ENCODE data around the gene USP40.

Gene USP40

DNA sequence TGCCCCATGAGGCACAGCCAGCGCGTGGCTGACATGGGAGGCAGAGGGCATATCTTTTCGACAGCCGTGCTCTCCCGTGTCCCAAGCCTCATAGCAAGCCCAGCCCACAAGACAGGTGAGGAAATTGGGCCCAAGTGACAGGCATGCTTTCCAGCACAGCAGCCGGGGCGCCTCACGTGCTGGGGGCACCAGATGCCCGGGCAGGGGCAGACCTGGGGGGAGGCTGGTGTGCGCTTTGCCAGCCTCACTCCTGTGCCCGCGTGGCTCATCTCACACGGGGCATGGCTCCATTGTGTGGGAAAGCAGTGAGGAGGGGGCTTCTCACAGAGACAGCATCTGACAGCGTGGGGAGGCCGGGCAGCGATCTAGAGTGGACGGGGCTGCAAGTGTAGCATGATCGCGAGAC lies 93.2 kb downstream of the USP40 start:
- no peak for FAIRE-seq

DNA sequence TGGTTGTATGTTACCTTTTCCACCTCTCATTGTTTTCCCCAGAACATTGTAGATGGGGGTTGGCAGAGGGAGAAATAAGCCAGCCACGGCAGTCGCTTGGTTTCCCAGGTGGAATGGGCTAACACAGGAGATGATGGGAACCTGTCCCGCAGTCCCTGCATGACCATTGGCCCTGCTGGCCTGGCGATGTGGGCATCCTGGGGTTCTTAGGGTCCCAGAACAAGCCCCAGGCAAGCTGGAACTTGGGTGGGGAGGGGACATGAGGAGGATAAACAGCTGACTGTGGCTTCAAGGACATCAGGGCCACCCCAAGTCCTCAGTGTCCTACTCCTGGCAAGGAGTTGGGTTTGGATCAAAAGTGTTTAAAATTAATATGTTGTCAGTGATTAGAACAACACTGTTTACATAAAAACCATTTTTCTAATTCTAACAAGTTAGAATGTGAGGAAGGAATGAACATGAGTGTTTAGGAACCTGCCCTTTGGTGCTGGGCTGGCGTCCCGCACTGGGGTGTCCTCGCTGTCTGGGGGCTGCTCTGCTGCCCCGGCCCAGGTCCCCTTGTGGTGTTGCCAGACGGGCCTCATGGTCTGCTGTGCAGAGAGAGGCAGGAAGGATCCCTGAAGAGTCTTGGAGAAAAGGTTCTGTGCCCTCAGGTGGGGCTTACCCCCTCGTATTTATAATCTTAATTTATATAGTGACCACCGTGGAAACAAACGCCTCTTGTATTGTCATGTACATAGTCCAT lies 95.1 kb downstream of the USP40 start:
- no peak for FAIRE-seq

DNA sequence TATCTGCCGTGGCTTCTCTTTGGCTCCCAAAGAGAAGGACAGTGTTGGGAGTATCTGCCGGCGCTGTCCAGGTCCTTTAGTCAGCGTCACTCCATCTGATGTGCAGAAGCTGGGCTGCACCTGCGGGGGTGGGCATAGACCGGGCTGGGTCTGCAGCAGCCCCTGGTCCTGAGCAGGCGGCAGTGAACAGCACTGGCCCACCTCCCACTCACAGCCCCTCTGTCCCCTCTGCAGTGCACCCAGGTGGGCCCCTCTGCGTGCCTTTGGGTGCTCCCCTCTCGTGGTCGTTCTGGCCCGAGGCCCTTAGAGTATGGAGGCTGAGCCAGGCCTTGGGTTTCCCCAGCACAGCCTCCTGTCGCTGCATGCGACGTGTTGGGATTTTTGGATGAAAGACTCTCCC lies 95.7 kb downstream of the USP40 start:
- FAIRE-seq: no peak

DNA sequence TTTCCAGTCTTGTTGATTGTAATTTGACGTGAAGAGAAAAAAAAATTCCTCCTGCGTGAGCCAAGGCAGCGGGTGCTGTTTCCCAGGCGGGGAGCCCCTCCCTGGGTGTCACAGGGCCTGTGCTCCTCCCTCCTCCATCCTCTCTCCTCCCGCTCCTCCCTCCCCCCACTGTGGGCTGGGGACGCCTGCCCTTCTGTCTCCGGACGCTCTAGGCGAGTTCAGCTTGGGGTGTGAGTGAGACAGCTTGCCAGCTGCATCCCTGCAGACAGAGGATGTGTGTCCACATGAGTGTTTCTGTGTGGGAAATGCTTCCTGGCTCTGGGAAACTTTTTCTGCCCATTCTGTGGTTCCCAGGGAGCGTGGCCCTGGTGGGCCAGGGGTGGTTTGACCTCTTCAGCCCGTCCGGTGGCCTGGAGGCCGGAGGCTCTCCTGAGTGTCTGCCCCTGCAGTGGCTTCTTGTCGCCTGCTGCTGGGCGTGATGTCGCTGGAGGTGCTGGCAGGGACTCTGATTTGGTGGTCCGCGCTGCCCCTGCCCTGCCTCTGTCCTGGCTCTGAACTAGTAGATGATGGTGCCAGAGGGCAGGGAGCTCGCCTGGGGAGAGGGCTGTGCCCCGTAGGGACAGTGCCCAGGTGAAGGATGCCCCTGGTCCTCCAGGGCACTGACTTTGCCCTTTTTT lies 96.4 kb downstream of the USP40 start:
- no peak for FAIRE-seq

DNA sequence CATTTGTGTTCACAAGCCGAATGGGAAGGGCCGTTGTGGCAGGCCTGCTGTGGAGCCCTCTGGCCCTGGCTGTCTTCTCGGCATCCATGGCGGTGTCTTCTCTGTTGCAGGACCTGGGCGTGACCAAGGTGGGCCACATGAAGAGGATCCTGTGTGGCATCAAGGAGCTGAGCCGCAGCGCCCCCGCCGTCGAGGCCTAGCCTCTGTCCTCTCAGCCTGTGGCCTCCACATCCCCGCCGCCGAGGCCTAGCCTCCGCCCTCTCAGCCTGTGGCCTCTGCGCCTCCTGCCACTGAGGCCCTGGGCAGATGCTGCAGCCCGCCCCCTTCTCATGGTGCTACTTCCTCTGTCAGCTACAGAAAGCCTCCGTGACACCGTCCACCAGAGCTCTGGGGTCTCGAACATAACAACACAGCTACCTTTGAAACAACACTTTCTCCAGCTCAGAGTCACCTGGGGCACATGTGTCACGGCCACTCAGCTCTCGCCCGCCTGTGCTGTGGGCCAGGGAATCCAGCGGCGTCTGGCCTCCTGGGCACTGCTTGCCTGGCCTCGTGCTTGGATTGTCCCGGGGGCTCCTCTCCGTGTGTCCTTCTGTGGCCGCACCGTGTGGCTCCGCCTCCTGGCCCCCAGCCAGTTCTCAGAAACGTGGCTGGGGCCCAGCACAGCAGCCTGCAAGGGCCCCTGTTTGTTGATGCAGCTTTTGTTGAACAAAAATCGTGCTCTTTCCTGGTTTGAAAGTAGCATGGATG lies 97.1 kb downstream of the USP40 start:
- no peak for FAIRE-seq

DNA sequence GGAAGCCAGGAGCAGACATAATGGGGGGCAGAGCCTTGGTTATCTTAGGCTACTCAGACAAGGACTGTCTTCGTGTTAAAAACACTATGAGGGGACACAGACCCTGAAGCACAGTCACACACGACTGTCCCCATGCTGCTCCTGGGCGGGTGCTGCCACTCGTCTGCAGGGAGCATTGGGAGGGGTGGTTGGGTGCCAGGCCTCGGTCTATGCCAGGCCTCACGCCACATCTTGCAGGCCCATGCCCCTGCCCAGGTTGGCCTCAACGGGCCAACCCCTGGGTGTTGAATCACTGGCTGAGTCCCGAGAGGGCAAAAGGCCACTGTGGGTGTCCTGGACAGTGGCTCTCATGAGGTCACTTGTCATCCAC lies 97.9 kb downstream of the USP40 start:
- no peak for FAIRE-seq

DNA sequence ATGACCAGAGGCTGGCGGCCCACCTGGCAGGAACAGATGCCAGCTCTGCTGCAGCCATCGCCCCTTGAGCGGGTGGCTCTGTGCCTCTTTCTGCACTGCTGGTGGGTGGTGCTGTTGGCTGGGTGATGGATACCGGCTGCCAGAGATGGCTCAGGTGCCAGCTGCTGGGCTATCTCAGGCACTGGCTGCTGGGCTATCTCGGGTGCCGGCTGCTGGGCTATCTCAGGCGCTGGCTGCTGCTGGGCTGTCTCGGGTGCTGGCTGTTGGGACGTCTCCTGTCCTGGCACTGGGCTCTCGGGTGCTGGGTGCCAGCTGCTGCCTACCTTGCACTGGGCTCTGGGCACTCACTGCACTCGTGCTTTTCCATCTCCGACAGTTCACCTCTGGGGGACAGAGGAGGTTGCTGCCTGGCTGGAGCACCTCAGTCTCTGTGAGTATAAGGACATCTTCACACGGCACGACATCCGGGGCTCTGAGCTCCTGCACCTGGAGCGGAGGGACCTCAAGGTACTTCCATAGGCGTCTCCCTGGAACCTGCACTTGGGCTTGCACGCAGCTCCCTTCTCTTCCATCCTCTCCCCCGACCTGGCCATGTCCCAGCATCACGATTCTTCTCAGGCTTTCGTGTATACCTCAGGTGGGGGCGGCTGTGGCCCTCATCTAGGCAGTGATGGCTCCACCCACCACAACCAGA lies 98.4 kb downstream of the USP40 start:
- no peak for FAIRE-seq

DNA sequence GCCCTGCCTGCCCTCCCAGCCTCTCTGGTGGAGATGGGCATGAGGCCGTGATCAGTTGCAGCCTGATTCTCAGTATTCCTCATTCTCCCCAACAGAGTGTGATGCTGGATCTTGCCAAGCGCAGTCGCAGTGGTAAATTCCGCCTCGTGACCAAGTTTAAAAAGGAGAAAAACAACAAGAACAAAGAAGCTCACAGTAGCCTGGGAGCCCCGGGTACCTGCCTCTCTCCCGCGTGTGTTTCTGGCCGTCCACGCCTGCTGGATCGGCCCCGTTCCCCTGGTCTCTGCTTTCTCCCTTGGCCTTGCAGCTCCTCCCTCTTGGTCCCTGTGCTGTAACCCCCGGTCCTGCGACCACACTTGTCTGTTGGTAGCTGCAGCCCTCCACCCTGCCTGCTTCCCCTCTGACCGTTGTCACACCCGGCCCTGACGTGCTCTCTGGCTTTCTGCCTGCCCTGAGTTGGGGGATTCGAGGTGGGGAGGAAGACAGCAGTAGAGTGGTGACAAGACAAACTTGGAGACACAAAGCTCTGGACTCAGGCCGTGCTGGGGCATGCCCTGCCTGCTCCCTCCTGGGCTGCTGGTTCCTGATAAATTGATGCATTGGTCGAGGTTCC lies 99.5 kb downstream of the USP40 start:
- no peak for FAIRE-seq

DNA sequence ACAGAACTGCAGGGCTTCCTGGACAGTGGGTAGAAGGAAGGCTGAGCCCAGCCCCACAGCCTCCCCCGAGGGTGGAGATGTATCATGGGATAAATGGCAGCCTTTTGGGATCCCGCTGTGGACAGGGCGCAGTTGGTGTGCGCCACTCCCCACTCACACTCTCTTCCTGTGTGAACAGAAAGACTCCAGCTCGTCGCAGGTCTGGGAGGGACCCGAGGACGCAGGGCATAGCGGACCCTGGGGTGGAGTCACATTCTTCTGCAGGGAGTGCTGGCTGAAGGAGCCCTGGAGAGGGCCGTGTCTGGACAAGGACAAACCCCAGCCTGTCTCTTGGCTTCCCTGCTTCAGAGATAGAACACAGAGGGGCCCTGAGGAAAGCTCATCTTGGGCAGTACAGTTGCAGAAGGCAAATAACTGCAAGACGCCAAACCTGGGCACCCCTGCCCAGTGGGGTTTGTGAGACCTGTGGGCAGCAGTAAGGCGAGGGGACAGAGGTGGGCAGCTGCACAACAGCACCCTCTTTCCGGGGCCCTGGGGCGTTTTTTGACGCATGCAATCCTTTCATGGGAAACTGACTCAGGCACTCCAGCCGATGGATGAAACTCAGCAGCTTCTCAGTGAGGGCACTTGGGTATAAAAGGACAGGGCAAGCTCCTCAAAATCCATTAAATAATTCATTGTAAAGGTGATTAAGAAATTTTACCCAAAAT lies 101.9 kb downstream of the USP40 start:
- no peak for FAIRE-seq

DNA sequence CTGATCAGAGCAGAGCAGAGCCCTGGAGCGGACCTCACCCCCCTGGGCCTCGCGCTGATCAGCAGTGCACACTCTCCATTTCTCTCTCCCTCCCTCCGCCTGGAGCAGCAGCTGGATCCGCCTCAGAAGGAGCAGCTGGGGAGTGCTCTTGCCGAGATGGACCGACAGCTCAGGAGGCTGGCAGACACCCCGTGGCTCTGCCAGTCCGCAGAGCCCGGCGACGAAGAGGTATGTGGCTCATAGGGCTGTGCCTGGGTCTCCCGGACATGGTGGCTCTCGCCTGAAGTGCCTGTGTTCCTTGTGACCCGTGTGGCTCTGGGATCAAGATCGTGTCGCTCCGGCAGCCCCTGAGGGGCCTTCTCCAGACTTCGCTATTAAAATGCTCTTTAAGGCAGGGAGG lies 102.5 kb downstream of the USP40 start:
- no peak for FAIRE-seq

DNA sequence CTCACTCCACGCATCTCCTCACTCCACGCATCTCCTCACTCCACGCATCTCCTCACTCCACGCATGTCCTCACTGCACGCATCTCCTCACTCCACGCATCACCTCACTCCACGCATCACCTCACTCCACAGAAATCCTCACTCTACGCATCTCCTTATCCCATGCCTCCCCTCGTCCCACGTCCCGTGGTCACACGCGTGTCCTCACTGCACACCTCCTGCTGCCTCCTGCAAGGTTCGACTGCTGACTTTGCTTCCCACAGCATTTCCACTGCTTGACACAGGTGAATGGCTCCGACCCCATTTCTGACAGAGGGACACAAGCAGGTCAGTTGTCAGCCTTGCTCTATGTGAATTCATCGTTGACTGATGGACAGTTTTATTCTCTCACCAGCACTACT lies 103.0 kb downstream of the USP40 start:
- FAIRE-seq: no peak

DNA sequence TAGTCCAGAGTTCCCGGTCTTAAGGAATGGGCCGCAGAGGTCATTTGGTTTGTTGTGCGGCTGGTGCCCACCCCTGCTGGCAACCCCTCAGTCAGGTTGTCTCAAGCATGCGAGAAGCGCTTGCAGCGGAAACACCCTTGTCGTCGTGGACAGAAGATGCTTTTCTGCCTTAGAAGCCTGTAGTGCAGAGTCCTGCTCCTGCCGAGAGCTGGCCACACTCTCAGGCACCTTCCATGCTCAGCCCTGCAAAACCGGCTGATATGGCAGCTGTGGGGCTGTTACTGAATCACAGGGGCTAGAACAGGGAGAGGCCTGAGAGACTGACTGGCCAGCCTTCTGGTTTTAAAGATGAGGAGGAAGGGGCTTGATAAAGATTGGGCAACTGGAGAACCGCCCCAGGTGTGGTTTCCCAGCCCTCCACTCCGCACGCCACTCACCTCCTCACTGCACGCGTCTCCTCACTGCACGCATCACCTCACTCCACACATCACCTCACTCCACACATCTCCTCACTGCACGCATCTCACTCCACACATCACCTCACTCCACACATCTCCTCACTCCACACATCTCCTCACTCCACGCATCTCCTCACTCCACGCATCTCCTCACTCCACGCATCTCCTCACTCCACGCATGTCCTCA lies 103.6 kb downstream of the USP40 start:
- no peak for FAIRE-seq

DNA sequence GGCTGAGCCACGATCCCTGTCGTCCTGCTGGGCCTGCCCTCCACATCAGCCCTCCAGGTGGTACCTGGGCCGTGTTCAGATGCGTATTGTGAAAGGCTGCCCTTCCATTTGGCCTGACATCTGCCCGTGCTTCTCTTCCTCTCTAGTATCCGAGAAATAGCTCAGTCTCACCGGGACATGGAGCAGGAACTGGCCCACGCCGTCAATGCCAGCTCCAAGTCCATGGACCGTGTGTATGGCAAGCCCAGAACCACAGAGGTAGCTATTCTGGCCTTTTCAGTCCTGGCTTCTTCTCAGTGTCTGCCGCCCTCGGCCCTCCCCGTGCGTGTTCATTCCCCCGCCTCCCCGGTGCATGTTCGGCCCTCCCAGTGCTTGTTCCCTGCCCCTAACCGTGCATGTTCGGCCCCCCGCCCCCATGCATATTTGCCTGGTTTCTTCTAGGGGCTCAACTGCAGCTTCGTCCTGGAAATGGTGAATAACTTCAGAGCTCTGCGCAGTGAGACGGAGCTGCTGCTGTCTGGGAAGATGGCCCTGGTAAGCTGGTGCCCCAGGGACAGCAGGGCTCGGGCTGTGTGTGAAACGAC lies 104.3 kb downstream of the USP40 start:
- FAIRE-seq: no peak

DNA sequence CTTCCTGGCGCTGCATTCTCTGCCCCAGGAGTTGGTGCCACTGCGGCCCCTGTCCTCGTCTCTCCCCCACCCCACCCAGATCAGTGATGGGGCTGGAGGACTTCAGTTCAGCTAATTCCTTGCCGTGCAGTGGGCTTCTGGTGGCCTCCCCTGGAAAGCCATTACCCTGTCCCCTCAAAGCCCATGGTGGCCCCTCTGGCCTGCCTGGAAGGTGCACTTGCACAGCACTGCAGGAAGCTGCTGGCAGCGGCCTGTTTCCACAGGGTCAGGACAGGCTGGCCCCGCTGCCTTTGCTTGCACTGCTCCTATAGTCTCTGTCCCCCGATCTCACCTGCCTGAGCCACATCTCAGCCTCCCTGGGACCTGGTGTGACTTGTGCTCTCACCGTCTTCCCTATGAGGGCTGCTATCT lies 105.1 kb downstream of the USP40 start:
- no peak for FAIRE-seq

DNA sequence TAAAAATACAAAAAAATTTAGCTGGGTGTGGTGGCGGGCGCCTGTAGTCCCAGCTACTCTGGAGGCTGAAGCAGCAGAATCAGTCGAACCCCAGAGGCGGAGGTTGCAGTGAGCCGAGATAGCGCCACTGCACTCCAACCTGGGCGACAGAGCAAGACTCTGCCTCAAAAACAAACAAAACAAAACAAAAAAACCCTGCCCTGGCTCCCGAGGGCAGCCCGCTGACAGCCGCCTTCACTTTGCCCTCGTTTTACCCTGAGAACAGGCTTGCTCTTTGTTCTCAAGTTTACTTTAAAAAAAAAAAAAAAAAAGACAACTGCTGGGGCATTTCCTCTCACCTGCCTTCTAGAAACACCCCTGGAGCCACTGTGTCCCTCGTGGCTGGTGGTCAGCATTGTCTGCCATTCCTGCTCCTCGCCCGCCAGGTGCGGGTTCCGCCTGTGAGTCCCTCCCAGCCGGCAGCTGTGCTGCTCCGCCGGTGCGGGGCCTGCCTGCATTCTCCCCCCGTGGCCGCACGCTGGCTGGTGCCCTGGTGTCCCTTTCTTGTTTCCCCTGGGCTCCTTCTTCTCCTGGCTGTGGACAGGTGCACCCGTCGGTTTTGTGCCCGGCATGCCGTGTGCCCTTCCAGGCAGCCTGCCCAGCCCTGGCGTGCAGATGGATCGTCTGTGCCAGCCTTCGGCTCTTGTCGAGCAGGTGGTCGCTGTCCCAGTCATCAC lies 105.7 kb downstream of the USP40 start:
- no peak for FAIRE-seq

DNA sequence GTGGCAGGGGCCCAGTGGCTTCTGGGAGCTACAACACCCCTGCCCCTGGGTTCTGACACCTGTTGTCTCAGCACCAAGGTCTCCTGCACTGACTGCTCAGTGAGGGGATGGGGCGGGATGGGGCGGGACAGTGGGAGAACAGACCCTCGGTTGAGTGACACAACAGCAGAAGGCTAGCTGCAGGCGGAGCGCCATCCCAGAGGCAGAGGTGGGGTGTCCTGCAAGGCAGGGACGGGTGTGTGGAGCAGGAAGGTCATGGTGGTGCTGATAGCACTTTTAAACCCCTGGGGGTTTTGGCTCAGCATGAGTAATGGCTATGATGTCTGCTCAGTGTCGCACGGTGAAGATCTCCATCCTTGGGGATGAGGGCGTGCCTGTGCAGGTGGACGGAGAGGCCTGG lies 107.2 kb downstream of the USP40 start:
- no peak for FAIRE-seq

DNA sequence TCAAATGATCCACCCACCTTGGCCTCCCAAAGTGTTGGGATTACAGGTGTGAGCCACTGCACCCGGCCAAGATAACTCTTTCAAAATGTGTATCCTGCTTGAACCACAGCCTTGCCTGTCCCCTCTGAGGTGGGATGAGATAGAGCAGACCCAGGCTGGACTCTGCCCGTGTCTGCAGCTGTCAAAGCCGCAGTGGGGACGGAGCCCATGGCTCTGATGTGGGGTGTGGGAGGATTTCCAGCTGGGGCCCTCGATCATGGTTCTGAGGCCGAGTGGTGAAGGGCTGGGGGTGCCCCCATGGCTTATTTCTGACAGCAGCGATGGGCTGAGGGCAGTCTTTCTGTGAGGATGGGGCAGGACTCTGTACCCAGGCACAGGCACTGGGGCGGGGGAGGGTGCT lies 107.8 kb downstream of the USP40 start:
- FAIRE-seq: no peak

DNA sequence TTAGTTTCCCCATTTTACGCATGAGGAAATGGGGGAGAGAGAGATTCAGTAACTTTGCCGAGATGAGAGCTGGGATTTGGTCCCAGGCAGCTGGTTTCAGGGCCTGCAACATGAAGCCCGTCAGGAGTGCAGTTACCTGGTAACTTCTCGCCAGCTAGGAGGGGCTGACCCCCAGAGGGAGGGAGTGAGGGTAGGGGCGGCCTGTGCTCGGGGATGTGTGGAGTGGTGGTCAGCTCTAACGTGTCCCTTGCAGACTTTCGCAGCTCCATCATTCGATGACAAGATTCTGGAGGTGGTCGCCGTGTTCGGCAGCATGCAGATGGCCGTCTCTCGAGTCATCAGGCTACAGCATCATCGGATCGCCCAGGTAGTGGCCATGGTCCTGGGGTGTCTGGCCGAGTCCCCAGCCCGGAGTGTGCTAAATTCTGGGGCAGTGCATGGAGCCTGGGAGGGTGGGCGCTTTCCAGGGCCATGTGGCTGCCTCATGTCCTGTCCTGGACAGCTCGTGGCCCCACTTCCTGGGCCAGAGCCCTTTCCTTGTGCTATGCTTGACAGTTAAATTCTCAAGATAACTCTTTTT lies 108.5 kb downstream of the USP40 start:
- no peak for FAIRE-seq

DNA sequence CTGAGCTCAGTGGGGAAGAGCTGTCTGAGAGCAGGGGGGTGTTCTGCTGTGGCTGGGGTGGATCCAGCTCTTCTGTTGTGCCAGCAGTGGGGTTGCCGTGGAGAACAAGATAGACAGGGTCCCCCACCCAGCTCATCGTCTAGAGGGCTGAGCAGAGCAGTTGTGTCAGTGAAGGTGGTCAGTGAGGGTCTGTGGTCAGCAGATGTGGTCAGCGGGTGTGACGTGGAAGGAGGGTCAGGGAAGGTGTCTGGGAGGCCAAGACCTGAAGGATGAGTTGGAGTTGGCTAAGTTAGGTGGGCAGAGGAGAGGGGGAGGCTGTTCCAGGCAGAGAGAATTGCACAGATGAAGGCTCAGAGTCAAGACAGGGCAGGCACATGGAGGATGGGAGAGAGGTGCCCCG lies 109.2 kb downstream of the USP40 start:
- no peak for FAIRE-seq

DNA sequence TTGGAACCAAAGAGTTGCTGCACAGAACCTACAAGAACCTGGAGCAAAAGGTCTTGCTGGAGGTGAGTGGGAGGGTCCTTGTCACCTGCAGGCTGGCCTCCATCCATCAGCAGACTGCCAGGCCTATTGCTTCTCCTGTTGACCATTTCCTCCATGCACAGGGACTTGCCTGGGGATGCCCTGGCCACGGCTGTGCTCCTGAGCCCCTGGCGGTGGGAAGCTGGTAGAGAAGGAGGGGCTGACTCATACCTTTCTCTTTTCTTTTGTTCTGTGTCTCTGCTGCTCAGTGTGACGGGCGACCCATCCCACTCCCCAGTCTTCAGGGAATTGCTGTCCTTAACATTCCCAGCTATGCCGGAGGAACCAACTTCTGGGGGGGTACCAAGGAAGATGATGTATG lies 109.6 kb downstream of the USP40 start:
- no peak for FAIRE-seq
